ENCODE results near the gene STAMBPL1. TPM values are rescaled to one million over a fixed set of nuclear protein-coding genes. Genes with fewer than 3 reads are reported as not detected.
"Not testable (repeated sequence)": the region's sequence is repeated elsewhere in the genome, so short reads cannot be mapped to it uniquely, and the experiment has no call there.

Gene STAMBPL1
- total RNA-seq, 1 donor from 2014 or later, result 6.8 TPM

GRCh38 chr10:88833723-88834122 is 46.3 kb upstream of the STAMBPL1 start:
- Histone ChIP-seq H3K36me3 (no peaks in the 10 kb centered on the region), H3K27me3 (no peaks in the 10 kb centered on the region), H3K27ac (no peak overlapping the region), H3K9me3 (no peaks in the 10 kb centered on the region), H3K4me3 (no peak overlapping the region), H3K4me1 (no peaks in the 10 kb centered on the region)
- DNase-seq (no peak), ATAC-seq (peak; percentile 80)
- TF ChIP-seq, protein P1, sequence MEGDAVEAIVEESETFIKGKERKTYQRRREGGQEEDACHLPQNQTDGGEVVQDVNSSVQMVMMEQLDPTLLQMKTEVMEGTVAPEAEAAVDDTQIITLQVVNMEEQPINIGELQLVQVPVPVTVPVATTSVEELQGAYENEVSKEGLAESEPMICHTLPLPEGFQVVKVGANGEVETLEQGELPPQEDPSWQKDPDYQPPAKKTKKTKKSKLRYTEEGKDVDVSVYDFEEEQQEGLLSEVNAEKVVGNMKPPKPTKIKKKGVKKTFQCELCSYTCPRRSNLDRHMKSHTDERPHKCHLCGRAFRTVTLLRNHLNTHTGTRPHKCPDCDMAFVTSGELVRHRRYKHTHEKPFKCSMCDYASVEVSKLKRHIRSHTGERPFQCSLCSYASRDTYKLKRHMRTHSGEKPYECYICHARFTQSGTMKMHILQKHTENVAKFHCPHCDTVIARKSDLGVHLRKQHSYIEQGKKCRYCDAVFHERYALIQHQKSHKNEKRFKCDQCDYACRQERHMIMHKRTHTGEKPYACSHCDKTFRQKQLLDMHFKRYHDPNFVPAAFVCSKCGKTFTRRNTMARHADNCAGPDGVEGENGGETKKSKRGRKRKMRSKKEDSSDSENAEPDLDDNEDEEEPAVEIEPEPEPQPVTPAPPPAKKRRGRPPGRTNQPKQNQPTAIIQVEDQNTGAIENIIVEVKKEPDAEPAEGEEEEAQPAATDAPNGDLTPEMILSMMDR (IDR thresholded peaks at IDR 0.05), result no peak
- intact Hi-C loops (cut with DNase I), result loop anchor here (10.0 kb wide), 2 partner anchors 101 to 381 kb away; no protein-coding TSS in a partner anchor

GRCh38 chr10:88835096-88835909 is 44.7 kb upstream of the STAMBPL1 start:
- intact Hi-C loops (cut with DNase I), result loop anchor here (10.0 kb wide), 2 partner anchors 99 to 379 kb away; no protein-coding TSS in a partner anchor
- Histone ChIP-seq H3K9me3 (no peaks in the 10 kb centered on the region), H3K27ac (no peak overlapping the region), H3K4me3 (no peak overlapping the region), H3K36me3 (no peaks in the 10 kb centered on the region), H3K27me3 (no peaks in the 10 kb centered on the region), H3K4me1 (no peaks in the 10 kb centered on the region)
- ATAC-seq (peak; percentile 97), DNase-seq (peak; percentile 89)
- TF ChIP-seq, protein P1 (IDR thresholded peaks at IDR 0.05), result peak; percentile 89

DNA sequence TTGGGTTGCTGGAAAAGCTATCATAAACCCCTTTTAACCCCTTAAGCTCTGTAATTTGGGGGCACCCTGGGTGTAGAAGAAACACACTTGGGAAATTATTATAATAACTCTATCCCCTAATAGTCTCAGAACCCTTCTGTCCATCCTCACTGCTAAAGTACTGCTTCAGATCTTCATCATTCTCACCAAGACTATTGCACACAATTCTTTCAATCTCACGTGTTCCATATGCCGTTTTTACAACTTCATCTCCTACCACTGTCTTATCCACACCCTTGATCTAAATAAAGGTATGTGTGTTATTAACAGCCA is 44.2 kb upstream of the STAMBPL1 start:
- ATAC-seq (no peak), DNase-seq (no peak)
- TF ChIP-seq, protein P1 (IDR thresholded peaks at IDR 0.05), result no peak
- Histone ChIP-seq H3K36me3 (no peaks in the 10 kb centered on the region), H3K4me1 (no peaks in the 10 kb centered on the region), H3K9me3 (no peaks in the 10 kb centered on the region), H3K4me3 (no peak overlapping the region), H3K27me3 (no peaks in the 10 kb centered on the region), H3K27ac (no peak overlapping the region)
- intact Hi-C loops (cut with DNase I), result loop anchor here (10.0 kb wide), 2 partner anchors 99 to 379 kb away; no protein-coding TSS in a partner anchor

- not testable (repeated sequence) for H3K4me3 ChIP-seq, H3K4me1 ChIP-seq, ATAC-seq, H3K27me3 ChIP-seq, H3K36me3 ChIP-seq, H3K27ac ChIP-seq, DNase-seq, H3K9me3 ChIP-seq
- intact Hi-C loops (cut with DNase I), result loop anchor here (10.0 kb wide), 2 partner anchors 97 to 377 kb away; no protein-coding TSS in a partner anchor
Observed at GRCh38 chr10:88837632-88838031, 42.4 kb upstream of the STAMBPL1 start.

DNA sequence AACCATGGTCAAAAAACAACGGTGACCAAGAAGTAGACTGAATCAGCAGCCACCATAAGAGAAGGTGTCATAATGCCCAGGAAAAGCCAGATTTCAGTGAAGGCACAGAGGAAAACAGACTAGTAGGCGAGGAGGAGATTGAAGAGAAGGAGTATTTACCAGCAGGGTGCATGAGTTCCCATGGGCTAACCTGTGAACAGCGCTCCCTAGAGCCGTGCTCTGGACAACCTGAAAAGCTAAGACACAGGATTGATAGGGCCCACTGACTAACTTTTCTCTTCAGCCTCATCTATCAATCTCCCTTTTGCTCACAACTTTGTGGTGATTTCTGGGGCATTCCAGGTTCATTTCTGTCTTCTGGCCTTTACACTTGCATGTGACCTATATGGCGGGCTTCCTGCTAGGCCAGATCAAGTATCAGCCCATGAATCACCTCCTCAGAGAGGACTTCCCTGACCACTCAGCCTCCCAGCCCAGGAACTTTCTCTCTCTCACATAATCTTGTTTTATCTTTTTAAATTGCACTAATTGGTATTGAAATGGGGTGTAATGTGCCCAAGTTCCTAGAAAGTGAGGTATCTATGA is 41.2 kb upstream of the STAMBPL1 start:
- H3K36me3 ChIP-seq, result no peaks in the 10 kb centered on the region
- intact Hi-C loops (cut with DNase I), result loop anchor here (10.0 kb wide), 2 partner anchors 96 to 376 kb away; no protein-coding TSS in a partner anchor
- no peaks in the 10 kb centered on the region for H3K9me3 ChIP-seq
- no peaks in the 10 kb centered on the region for H3K4me1 ChIP-seq
- ATAC-seq (no peak), DNase-seq (no peak)
- no peak overlapping the region for H3K27ac ChIP-seq
- H3K27me3 ChIP-seq, result no peaks in the 10 kb centered on the region
- H3K4me3 ChIP-seq, result no peak overlapping the region
- TF ChIP-seq, protein P1 (IDR thresholded peaks at IDR 0.05), result no peak

- TF ChIP-seq, protein P1 (IDR thresholded peaks at IDR 0.05), result no peak
- Histone ChIP-seq H3K27ac (no peak overlapping the region), H3K27me3 (no peaks in the 10 kb centered on the region), H3K4me1 (no peaks in the 10 kb centered on the region), H3K9me3 (no peaks in the 10 kb centered on the region), H3K36me3 (no peaks in the 10 kb centered on the region), H3K4me3 (no peak overlapping the region)
- DNase-seq (no peak), ATAC-seq (no peak)
- intact Hi-C loops (cut with DNase I), result no loop called here
Observed at GRCh38 chr10:88840104-88840503, 39.9 kb upstream of the STAMBPL1 start.

Measured in upper lobe of right lung (tissue), 1 donor.